Endothelial cell of umbilical vein (primary cell): ENCODE results near the gene MAP4K5. TPM values are rescaled to one million over a fixed set of nuclear protein-coding genes. Genes with fewer than 3 reads are reported as not detected.

Experiments
- BruUV-seq: library from RNA; stranded (reverse); fragments of 400-500 nt; replicated peaks from 2 replicates; lab custom pipeline; 2021; lab: Mats Ljungman, UMichigan
- CTCF ChIA-PET: fragments of 300-600, 350-600 bp; sonication (Branson Sonifier 250); formaldehyde crosslinking; loops from one replicate; lab custom pipeline; 2021; ENCODE audit warnings: antibody characterized with exemption, inconsistent platforms; lab: Charles Lee
- POLR2A ChIA-PET: fragments of 300-600, 350-600 bp; sonication (Branson Sonifier 250); formaldehyde crosslinking; loops from one replicate; lab custom pipeline; 2021; ENCODE audit warnings: antibody characterized with exemption, inconsistent platforms; lab: Charles Lee
- DNase-seq: peaks from one replicate; pipeline ENCODE4 v3.0.0-alpha.2; 2011; ENCODE audit warnings: low read depth, low spot score
- FAIRE-seq: peaks from 2 replicates; lab custom pipeline; 2011; peaks lifted over from hg19 to GRCh38; lab: Jason Lieb, UNC
- H2AFZ ChIP-seq: 2 replicates; pipeline ENCODE4 v1.6.0; 2012; ENCODE audit warnings: low read depth, low read length, control low read depth, inconsistent platforms
- H3K27ac ChIP-seq: 2 replicates; pipeline ENCODE4 v1.5.1; 2011; ENCODE audit warnings: low read depth, mild to moderate bottlenecking, control low read depth, low read length, moderate library complexity; ENCODE audit not compliant: insufficient read depth
- H3K27me3 ChIP-seq, 2 experiments: 2 replicates each; pipeline versions ENCODE4 v1.6.0 to v1.6.1; 2011; ENCODE audit warnings: low read length in 2 of 2, mixed read lengths in 1 of 2; ENCODE audit not compliant: control insufficient read depth in 2 of 2, insufficient read depth in 2 of 2
- H3K36me3 ChIP-seq, 2 experiments: 2 replicates in 1 of 2; 3 replicates in 1 of 2; pipeline ENCODE4 v1.5.1; 2011; ENCODE audit warnings: low read length in 2 of 2, mild to moderate bottlenecking in 1 of 2, moderate library complexity in 1 of 2; ENCODE audit not compliant: control insufficient read depth in 2 of 2, insufficient read depth in 2 of 2; ENCODE audit errors: extremely low read depth in 1 of 2
- H3K4me1 ChIP-seq: 3 replicates; pipeline ENCODE4 v1.5.1; 2011; ENCODE audit warnings: mild to moderate bottlenecking, low read length; ENCODE audit not compliant: control insufficient read depth, insufficient read depth; ENCODE audit errors: extremely low read depth
- H3K4me2 ChIP-seq: 2 replicates; pipeline ENCODE4 v1.6.1; 2011; ENCODE audit warnings: low read length, control low read depth, mixed read lengths; ENCODE audit not compliant: insufficient read depth
- H3K4me3 ChIP-seq, 3 experiments: fragments of 200-600 bp in 1 of 3; sonication (generic), shearing (Covaris generic) in 1 of 3; replicated peaks in 1 of 3; 2 replicates each; pipeline ENCODE4 v1.5.1; 2011 to 2016; ENCODE audit warnings: control low read depth in 3 of 3, low read length in 3 of 3, mild to moderate bottlenecking in 2 of 3, inconsistent platforms in 1 of 3, low read depth in 1 of 3, moderate library complexity in 1 of 3; ENCODE audit not compliant: insufficient read depth in 1 of 3
- H3K79me2 ChIP-seq: 2 replicates; pipeline ENCODE4 v1.6.0; 2012; ENCODE audit warnings: low read length, inconsistent platforms; ENCODE audit not compliant: control insufficient read depth, insufficient read depth
- H3K9ac ChIP-seq: replicated peaks from 2 replicates; pipeline ENCODE3; 2011; ENCODE audit warnings: low read length, control low read depth; ENCODE audit not compliant: insufficient read depth; ENCODE audit errors: extremely low read depth
- H3K9me1 ChIP-seq: replicated peaks from 3 replicates; pipeline ENCODE4 v1.6.0; 2011; ENCODE audit warnings: mild to moderate bottlenecking, low read length; ENCODE audit not compliant: control insufficient read depth, insufficient read depth; ENCODE audit errors: extremely low read depth
- H3K9me3 ChIP-seq: replicated peaks from 2 replicates; pipeline ENCODE4 v1.5.1; 2012; ENCODE audit warnings: low read length, inconsistent platforms; ENCODE audit not compliant: control insufficient read depth, insufficient read depth
- H4K20me1 ChIP-seq: replicated peaks from 2 replicates; pipeline ENCODE3; 2011; ENCODE audit warnings: mild to moderate bottlenecking, low read length; ENCODE audit not compliant: control insufficient read depth, insufficient read depth; ENCODE audit errors: extremely low read depth
- CTCF ChIP-seq, 2 donors: IDR thresholded peaks; 1 replicate in 1 of 2; 2 replicates in 1 of 2; pipeline ENCODE4 v1.5.1; 2011; ENCODE audit warnings: low read length in 2 of 2, mild to moderate bottlenecking in 2 of 2, moderate library complexity in 2 of 2, control low read depth in 1 of 2, inconsistent platforms in 1 of 2, low read depth in 1 of 2; ENCODE audit not compliant: insufficient read depth in 1 of 2; ENCODE audit errors: extremely low read depth in 1 of 2
- EZH2 ChIP-seq: IDR thresholded peaks from 2 replicates; pipeline ENCODE4 v1.6.1; 2012; ENCODE audit warnings: borderline replicate concordance, low read depth, mild to moderate bottlenecking, moderate library complexity, low read length, inconsistent platforms; ENCODE audit not compliant: severe bottlenecking
- FOS ChIP-seq: IDR thresholded peaks from 2 replicates; pipeline ENCODE4 v1.6.1; 2011; ENCODE audit warnings: mild to moderate bottlenecking, low read length, moderate library complexity, borderline replicate concordance; ENCODE audit not compliant: insufficient read depth
- GATA2 ChIP-seq: IDR thresholded peaks from 2 replicates; pipeline ENCODE4 v1.7.0; 2011; ENCODE audit warnings: low read depth, mild to moderate bottlenecking, moderate library complexity, mixed read lengths, low read length; ENCODE audit not compliant: insufficient read length, insufficient read depth
- JUN ChIP-seq: IDR thresholded peaks from 2 replicates; pipeline ENCODE4 v1.6.1; 2011; ENCODE audit warnings: borderline replicate concordance, low read depth; ENCODE audit not compliant: insufficient read length, insufficient read depth
- MAX ChIP-seq: IDR thresholded peaks from 2 replicates; pipeline ENCODE4 v1.6.1; 2011; ENCODE audit not compliant: insufficient read depth, insufficient read length
- MYC ChIP-seq: IDR thresholded peaks from one replicate; pipeline ENCODE4 v1.6.1; 2011; ENCODE audit warnings: mild to moderate bottlenecking, low read depth, low read length
- POLR2A ChIP-seq: IDR thresholded peaks from 2 replicates; pipeline ENCODE4 v1.6.1; 2012; ENCODE audit warnings: low read depth, mild to moderate bottlenecking, control low read depth, low read length
- POLR2AphosphoS5 ChIP-seq: IDR thresholded peaks from 2 replicates; pipeline ENCODE4 v1.6.1; 2012; ENCODE audit warnings: low read depth, mild to moderate bottlenecking, control low read depth, low read length, moderate library complexity; ENCODE audit not compliant: insufficient read depth
- dilution Hi-C: fragments of 300-500 bp; cut with MboI; formaldehyde crosslinking; loops from one replicate; pipeline ENCODE4 v1.15.0; 2019; ENCODE audit warnings: low sequenced_read_pairs; ENCODE audit not compliant: extremely low pct_ligation_motif_present
- intact Hi-C: fragments of 100-400 bp; cut with micrococcal nuclease; formaldehyde crosslinking; loops from one replicate; pipeline ENCODE4 v1.10.0; 2022
- polyA plus RNA-seq, 4 experiments: library from polyadenylated mRNA; depleted of rRNA in 3 of 4; stranded (reverse) in 3 of 4; unstranded in 1 of 4; fragments of >200 nt; gene quantifications; 2 replicates each; pipeline versions ENCODE4 v1.2.1 to v1.2.3, GENCODE V29; 2011 to 2012; ENCODE audit warnings: missing spikeins in 1 of 4
- total RNA-seq: library from RNA; stranded (reverse); gene quantifications from 2 replicates; pipeline ENCODE4 v1.2.3, GENCODE V29; 2021

The MAP4K5 gene
- total and polyA plus RNA-seq, 2 donors (not counting 3 experiments of a cell fraction or from before 2014, with no cell fraction given) = 17.4 to 73.7 TPM

- no peak overlapping the region for H3K9ac ChIP-seq
- DNase-seq = no peak
- intact Hi-C loops (no loop called here), dilution Hi-C loops (no loop called here)
- no peak overlapping the region for H3K27ac ChIP-seq
- TF ChIP-seq POLR2A (no peak), POLR2AphosphoS5 (no peak), MYC (no peak), MAX (no peak), EZH2 (no peak), JUN (no peak), GATA2 (no peak), CTCF (IDR thresholded peaks at IDR 0.05; ENCODE audit: extremely low read depth in 1 of 2, insufficient read depth in 1 of 2, low read depth in 1 of 2, low read length in 2 of 2) (no peak), FOS (no peak)
- H3K4me2 ChIP-seq = no peak overlapping the region
- no peak overlapping the region for H2AFZ ChIP-seq
- H3K4me1 ChIP-seq = no peaks in the 10 kb centered on the region
- H3K27me3 ChIP-seq = no peaks in the 10 kb centered on the region
- ChIA-PET POLR2A (no interaction called here), CTCF (no interaction called here)
- no TSS peak for BruUV-seq
- H3K36me3 ChIP-seq = no peaks in the 10 kb centered on the region
- H4K20me1 ChIP-seq = no peaks in the 10 kb centered on the region
- no peaks in the 10 kb centered on the region for H3K9me1 ChIP-seq
- H3K79me2 ChIP-seq = no peaks in the 10 kb centered on the region
- no peaks in the 10 kb centered on the region for H3K9me3 ChIP-seq
- no peak for FAIRE-seq
- no peak overlapping the region for H3K4me3 ChIP-seq
Observed at GRCh38 chr14:50387548-50387947, 144.8 kb downstream of the MAP4K5 start.
